ENCODE data around the gene FNIP2.
"Not testable (repeated sequence)": the region's sequence is repeated elsewhere in the genome, so short reads cannot be mapped to it uniquely, and the experiment has no call there.

FNIP2 gene

GRCh38 chr4:158814636-158815330, 46.0 kb downstream of the FNIP2 start:
- DNase-seq (ENCODE audit: low spot score) = no peak

DNA sequence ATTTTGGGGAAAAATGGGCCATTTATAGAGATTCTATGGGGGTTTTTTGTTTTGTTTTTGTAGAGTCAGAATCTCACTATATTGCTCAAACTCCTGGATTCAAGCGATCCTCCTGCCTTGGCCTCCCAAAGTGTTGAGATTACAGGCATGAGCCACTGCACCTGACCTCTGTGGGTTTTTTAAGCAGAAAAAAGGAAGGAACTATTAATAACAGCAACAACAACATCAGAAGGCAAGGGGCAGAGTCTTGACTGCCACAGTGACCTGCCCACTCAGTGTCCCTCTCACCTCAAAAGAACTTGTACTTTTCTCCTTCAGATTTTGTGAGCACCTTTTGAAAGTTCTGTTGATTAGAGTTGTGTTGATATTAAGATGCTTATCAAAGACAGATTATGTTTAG, 48.1 kb downstream of the FNIP2 start:
- DNase-seq (ENCODE audit: low spot score) = no peak

DNA sequence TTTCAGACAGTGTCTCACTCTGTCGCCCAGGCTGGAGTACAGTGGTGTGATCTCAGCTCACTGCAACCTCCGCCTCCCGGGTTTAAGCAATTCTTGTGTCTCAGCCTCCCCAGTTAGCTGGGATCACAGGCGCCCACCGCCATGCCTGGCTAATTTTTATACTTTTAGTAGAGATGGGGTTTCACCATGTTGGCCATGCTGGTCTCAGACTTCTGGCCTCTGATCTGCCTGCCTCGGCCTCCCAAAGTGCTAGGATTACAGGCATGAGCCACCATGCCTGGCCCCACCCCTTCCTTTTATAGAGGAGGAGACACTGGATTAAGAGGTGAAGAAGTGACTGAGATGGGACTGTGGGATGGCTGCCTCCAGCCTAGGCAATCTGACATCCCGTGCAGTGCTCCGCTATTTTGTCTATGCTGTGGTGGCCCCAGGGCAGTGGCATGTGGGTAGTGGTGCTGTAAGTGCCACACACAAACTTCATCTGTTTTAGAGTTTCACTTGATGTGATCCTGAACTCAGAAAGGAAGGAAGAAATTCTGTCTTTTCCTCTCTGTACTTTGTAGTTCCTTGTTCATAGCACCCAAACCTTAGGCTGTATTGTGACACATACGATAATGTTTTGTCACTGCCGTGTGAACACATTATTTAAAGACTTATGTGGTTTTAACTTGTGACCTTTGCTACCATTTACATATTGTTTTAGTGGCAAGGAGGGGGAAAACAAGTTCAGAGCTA, 48.9 kb downstream of the FNIP2 start:
- DNase-seq (ENCODE audit: low spot score) = no peak

DNA sequence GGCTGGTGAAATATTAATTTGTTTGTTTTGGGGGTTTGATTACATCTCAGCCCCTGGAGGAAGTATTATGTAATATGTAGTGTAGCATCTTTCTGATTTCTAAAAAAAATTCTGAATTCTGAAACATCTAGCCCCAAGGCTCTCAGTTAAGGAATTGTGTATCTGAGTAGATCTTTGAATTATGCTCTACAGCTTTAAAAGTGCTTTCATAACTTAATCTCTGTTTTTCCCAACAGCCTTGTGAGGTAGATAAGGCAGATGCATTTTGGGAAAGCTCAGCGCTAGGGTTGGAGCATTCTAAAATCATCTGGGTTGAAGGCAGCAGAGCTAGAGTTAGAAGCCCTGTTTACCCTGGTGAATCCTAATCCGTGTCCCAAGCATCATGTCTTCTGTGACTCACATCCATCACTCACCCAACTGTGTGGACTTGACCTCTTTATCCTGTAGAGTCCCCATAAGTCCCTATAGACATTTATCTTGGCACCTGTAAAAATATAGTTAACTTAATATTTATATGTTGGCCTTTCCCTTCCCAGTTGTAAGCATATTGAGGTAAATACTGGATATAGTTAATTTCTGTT, 49.8 kb downstream of the FNIP2 start:
- no peak for DNase-seq (ENCODE audit: low spot score)

GRCh38 chr4:158819942-158820786, 51.3 kb downstream of the FNIP2 start:
- no peak for DNase-seq (ENCODE audit: low spot score)

DNA sequence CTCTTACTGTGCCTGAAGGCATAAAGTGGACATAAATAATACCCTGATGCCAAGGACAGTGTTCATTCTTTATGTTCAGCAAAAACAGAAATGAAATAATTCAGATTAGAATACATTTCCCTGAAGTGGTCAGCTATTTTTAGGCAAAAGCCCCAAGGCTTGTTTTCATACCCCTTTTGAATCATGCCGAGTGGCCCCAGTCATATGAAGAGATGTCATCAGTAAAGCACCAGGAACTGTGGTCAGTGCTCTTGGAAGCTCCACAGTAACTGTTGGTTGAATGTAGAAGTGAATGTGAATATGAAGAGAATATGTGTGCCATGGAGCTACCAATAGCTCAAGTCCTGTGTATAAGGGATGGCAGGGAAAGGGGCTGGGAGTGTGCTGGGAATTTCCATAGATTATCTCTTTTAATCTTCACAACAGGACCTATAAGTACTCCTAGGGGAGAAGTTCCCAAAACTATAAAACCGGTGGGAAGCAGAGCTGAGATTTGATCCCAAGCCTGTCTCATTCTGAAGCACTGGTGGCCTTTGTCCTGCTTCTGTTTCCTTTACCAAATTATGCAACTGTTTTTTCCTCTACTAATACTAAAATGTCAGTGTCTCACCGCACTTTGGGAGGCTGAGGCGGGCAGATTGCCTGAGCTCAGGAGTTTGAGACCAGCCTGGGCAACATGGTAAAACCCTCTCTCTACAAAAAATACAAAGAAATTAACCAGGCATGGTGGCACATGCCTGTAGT, 52.6 kb downstream of the FNIP2 start:
- DNase-seq (ENCODE audit: low spot score) = no peak

GRCh38 chr4:158822348-158822747, 53.5 kb downstream of the FNIP2 start:
- no peak for DNase-seq (ENCODE audit: low spot score)

DNA sequence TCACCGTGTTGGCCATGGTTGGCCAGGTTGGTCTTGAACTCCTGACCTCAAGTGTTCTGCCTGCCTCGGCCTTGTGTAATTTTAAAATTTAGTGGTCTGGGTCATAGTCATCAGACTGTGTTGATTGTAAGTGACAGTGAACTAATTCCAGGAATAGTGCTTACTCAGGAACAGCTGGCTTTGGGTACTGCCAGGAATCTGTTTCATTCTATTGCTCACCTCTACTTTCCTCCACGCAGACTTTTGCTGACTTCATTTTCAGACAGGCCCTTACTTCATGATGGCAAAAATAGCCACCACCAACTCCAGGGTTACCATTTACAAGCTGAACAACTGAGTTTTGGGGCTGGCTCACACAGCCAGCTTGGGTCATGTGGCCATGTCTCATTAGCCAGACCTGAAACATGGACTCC, 54.6 kb downstream of the FNIP2 start:
- no peak for DNase-seq (ENCODE audit: low spot score)

DNA sequence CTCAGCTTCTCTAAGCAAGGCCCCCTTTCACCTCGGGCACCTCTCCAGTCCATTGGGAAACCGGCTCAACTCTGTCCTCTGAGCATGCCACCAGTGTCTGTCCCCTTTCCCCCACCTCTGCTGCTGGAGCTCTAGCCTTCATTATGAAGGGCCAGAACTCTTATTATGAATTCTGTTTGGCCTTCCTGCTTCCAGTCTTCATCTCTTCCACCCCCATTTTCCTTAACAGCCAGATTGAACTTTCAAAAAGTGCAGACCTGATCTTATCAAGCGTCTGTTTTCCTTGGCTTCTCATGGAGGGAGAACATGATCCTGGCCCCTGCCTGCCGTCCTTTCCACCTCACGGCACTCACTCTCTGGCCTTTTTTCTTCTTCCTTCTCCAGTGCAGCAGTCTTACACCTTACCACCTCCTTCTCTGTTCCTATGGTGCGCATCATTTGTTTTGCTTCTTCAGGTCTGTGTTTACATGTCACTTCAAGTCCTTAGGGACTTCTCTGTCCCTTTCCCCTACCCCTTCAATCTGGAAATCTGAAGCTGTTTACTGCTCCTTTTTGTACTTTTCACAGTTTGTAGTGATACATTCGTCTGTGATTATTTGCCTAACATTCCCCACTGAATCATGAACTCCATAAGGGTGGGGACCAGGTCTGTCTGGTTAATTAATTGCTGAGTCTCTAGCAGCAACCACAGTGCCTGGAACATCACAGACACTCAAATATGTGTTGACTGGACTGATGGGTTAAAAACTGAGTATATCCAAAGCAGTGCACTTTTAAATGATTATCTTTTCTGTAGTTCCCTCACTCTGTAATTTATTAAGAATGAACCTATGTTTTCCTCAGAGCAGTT, 55.8 kb downstream of the FNIP2 start:
- no peak for DNase-seq (ENCODE audit: low spot score)

- DNase-seq (ENCODE audit: low spot score) = no peak
Measured at GRCh38 chr4:158825433-158826036, 56.7 kb downstream of the FNIP2 start.

- DNase-seq (ENCODE audit: low spot score) = no peak
Measured at GRCh38 chr4:158826057-158826456, 57.2 kb downstream of the FNIP2 start.

GRCh38 chr4:158826882-158827281, 58.1 kb downstream of the FNIP2 start:
- DNase-seq (ENCODE audit: low spot score) = no peak

DNA sequence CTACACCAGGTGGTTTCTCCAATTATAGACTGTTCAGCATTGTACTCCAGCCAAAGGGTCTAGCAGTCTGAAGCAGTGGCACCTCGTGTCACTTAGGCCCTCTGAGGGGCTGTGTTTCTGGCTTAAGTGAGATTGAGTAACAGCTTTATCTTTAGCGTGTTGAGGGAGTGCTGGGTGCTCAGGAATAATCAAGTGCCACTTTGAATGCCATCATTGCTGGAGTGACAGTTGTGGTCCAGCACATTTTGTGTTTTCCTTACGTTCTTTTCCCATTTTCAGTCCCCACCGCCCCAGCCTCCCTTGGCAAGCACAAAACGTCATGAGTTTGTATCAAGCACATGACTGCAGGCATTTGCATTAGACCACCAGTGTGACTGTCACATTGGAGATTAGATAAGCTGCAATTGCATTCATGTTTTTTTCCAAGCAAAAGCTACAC, 58.7 kb downstream of the FNIP2 start:
- DNase-seq (ENCODE audit: low spot score) = no peak

DNA sequence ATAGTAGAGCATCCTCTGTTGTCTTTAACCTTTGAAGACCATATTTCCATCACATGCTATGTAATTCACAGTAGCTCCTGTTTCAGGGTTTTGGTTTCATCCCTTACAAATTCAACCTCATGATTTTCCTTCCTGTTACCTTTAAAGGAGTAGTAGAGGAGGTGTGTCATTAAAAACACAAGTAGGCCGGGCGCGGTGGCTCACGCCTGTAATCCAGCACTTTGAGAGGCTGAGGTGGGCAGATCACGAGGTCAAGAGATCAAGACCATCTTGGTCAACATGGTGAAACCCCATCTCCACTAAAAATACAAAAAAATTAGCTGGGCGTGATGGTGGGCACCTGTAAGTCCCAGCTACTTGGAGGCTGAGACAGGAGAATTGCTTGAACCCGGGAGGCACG, 59.3 kb downstream of the FNIP2 start:
- not testable (repeated sequence) for DNase-seq (ENCODE audit: low spot score)

- no peak for DNase-seq (ENCODE audit: low spot score)
Measured at GRCh38 chr4:158829254-158829653, 60.4 kb downstream of the FNIP2 start.

DNA sequence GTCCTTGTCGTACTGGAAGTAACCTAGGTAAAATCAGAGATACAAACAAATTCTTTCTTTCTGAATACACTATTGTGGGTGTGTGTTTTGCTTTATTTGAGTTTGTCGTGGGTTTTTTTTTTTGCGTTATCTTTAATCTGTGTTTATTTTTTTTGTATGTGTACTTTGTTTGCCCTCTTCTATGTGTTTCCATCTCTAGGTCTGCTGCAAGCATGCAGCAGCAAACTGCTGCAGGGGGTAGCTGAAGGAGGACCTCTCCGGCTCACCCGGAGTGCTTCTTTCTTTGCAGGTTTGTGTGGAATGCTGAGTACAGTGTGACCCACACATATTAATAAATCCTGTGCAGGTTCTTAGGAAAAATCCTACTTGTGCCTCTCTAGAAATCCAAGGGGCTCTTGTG, 64.8 kb downstream of the FNIP2 start:
- no peak for DNase-seq (ENCODE audit: low spot score)

DNA sequence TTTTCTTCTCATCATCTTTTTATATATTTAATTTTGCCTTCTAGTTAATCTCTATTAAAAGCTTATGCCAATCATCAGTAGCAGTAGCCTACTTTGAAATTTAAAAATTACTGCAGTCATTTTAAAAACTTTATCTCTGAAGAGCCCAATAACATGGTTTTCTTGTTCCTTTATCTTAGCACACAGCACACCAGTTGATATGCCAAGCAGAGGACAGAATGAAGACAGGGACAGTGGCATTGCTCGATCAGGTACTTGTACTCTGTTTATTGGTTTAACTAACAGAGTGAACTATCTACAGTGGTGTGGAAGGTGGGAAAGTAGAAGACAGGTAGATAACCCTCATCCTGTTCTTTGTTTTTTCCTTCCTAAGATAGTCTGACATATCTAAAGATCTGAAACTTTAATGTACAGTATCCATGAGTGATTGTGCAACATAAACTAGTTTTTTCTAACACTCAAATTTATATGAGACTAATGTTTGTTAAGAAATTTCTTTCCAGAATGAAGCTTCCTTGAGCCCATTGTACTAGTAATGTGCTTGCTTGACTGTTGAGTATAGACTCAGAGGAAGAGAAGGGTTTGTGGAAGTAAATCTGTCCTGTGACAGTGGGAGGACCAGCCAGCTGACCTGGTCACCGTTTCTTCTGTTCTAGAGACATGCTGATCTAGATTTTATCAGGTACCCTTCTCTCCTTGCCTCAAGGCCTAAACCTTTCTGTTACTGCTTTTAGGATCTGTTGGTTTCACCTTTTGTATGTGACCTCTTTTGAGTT, 66.6 kb downstream of the FNIP2 start:
- DNase-seq (ENCODE audit: low spot score) = no peak

GRCh38 chr4:158836002-158836369, 67.2 kb downstream of the FNIP2 start:
- DNase-seq (ENCODE audit: low spot score) = no peak

GRCh38 chr4:158836828-158837449, 68.1 kb downstream of the FNIP2 start:
- no peak for DNase-seq (ENCODE audit: low spot score)
